ENCODE measurements around the gene OTUD4. TPM values are rescaled to one million over a fixed set of nuclear protein-coding genes. Genes with fewer than 3 reads are reported as not detected.

OTUD4 gene
- total RNA-seq, 1 donor from 2014 or later: 47.4 TPM

- H4K20me1 ChIP-seq (ENCODE audit: insufficient read depth, low read length): no peaks in the 10 kb centered on the region
- H3K4me2 ChIP-seq (ENCODE audit: low read length): no peak overlapping the region
- H3K79me2 ChIP-seq (ENCODE audit: insufficient read depth, low read length): no peaks in the 10 kb centered on the region
- H3K4me1 ChIP-seq (ENCODE audit: insufficient read depth, low read length): no peaks in the 10 kb centered on the region
- H3K36me3 Mint-ChIP-seq (ENCODE audit: low read depth, unreplicated experiment): no peaks in the 10 kb centered on the region
- FAIRE-seq (no peak), DNase-seq (ENCODE audit: low read depth) (no peak)
- H3K27me3 ChIP-seq (ENCODE audit: insufficient read depth, low read length): no peaks in the 10 kb centered on the region
- no peak overlapping the region for H3K4me3 ChIP-seq (ENCODE audit: insufficient read depth, low read depth, low read length)
- peaks cover 3% of the 10 kb centered on the region for H3K9me3 Mint-ChIP-seq (ENCODE audit: unreplicated experiment)
- TF ChIP-seq CTCF (IDR thresholded peaks at IDR 0.05; ENCODE audit: insufficient read depth, low read depth, low read length) (no peak), EZH2 (IDR thresholded peaks at IDR 0.05; ENCODE audit: insufficient read depth, low read length) (no peak)
- no peak overlapping the region for H3K9ac ChIP-seq (ENCODE audit: low read length)
- no peaks in the 10 kb centered on the region for H3K36me3 ChIP-seq (ENCODE audit: insufficient read depth, low read length)
- H2AFZ ChIP-seq (ENCODE audit: low read depth, low read length): no peak overlapping the region
- H3K9me3 ChIP-seq (ENCODE audit: insufficient read depth, low read depth, low read length): no peaks in the 10 kb centered on the region
- H3K27ac ChIP-seq (ENCODE audit: low read depth, low read length): no peak overlapping the region
- H3K4me3 Mint-ChIP-seq (ENCODE audit: unreplicated experiment): no peak overlapping the region
- no peak overlapping the region for H3K27ac Mint-ChIP-seq (ENCODE audit: unreplicated experiment)
- no peaks in the 10 kb centered on the region for H3K27me3 Mint-ChIP-seq (ENCODE audit: low read depth, unreplicated experiment)
- peaks cover 7% of the 10 kb centered on the region for H3K4me1 Mint-ChIP-seq (ENCODE audit: low read depth, unreplicated experiment)
Observed at GRCh38 chr4:145219090-145219489, 38.7 kb upstream of the OTUD4 start.

- Histone ChIP-seq H3K4me1 (ENCODE audit: insufficient read depth, low read length) (no peaks in the 10 kb centered on the region), H3K79me2 (ENCODE audit: insufficient read depth, low read length) (no peaks in the 10 kb centered on the region), H3K9ac (ENCODE audit: low read length) (no peak overlapping the region), H3K9me3 (ENCODE audit: insufficient read depth, low read depth, low read length) (no peaks in the 10 kb centered on the region), H3K27me3 (ENCODE audit: insufficient read depth, low read length) (no peaks in the 10 kb centered on the region), H3K4me3 (ENCODE audit: insufficient read depth, low read depth, low read length) (no peak overlapping the region), H2AFZ (ENCODE audit: low read depth, low read length) (no peak overlapping the region), H3K4me2 (ENCODE audit: low read length) (no peak overlapping the region), H4K20me1 (ENCODE audit: insufficient read depth, low read length) (no peaks in the 10 kb centered on the region), H3K27ac (ENCODE audit: low read depth, low read length) (no peak overlapping the region), H3K36me3 (ENCODE audit: insufficient read depth, low read length) (no peaks in the 10 kb centered on the region)
- Mint-ChIP-seq H3K4me1 (ENCODE audit: low read depth, unreplicated experiment) (peaks cover 7% of the 10 kb centered on the region), H3K4me3 (ENCODE audit: unreplicated experiment) (no peak overlapping the region), H3K27me3 (ENCODE audit: low read depth, unreplicated experiment) (no peaks in the 10 kb centered on the region), H3K36me3 (ENCODE audit: low read depth, unreplicated experiment) (no peaks in the 10 kb centered on the region), H3K27ac (ENCODE audit: unreplicated experiment) (no peak overlapping the region), H3K9me3 (ENCODE audit: unreplicated experiment) (no peaks in the 10 kb centered on the region)
- no peak for TF ChIP-seq EZH2 (IDR thresholded peaks at IDR 0.05; ENCODE audit: insufficient read depth, low read length)
- no peak for TF ChIP-seq CTCF (IDR thresholded peaks at IDR 0.05; ENCODE audit: insufficient read depth, low read depth, low read length)
- DNase-seq (ENCODE audit: low read depth) (no peak), FAIRE-seq (no peak)
Observed at GRCh38 chr4:145218251-145218650, 37.9 kb upstream of the OTUD4 start.

DNA sequence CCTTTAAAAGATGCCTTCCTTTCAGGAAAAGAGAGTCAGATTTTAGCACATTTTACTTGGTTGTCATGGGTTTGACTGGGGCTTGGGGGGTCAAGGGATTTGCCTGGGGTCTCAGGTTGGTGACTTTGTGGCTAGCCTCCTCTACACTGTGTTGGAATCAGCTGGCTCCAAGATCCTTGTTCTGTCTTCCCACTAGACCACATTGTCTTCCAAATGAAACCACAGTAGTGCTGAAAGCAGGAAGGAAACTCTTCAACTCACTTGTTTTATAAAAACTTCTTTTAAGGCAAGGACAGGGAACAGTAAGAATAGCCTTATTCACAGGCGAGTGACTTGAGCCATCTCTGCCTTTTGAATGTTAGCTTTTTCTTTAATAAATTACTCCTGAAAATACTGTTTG is 37.0 kb upstream of the OTUD4 start:
- Histone ChIP-seq H3K27ac (ENCODE audit: low read depth, low read length) (no peak overlapping the region), H3K4me3 (ENCODE audit: insufficient read depth, low read depth, low read length) (no peak overlapping the region), H3K9ac (ENCODE audit: low read length) (no peak overlapping the region), H3K36me3 (ENCODE audit: insufficient read depth, low read length) (no peaks in the 10 kb centered on the region), H3K27me3 (ENCODE audit: insufficient read depth, low read length) (no peaks in the 10 kb centered on the region), H3K9me3 (ENCODE audit: insufficient read depth, low read depth, low read length) (no peaks in the 10 kb centered on the region), H4K20me1 (ENCODE audit: insufficient read depth, low read length) (no peaks in the 10 kb centered on the region), H3K79me2 (ENCODE audit: insufficient read depth, low read length) (no peaks in the 10 kb centered on the region), H3K4me2 (ENCODE audit: low read length) (no peak overlapping the region), H3K4me1 (ENCODE audit: insufficient read depth, low read length) (no peaks in the 10 kb centered on the region), H2AFZ (ENCODE audit: low read depth, low read length) (no peak overlapping the region)
- no peaks in the 10 kb centered on the region for H3K36me3 Mint-ChIP-seq (ENCODE audit: low read depth, unreplicated experiment)
- H3K4me3 Mint-ChIP-seq (ENCODE audit: unreplicated experiment): no peak overlapping the region
- H3K4me1 Mint-ChIP-seq (ENCODE audit: low read depth, unreplicated experiment): peaks cover 7% of the 10 kb centered on the region
- DNase-seq (ENCODE audit: low read depth): no peak
- no peaks in the 10 kb centered on the region for H3K27me3 Mint-ChIP-seq (ENCODE audit: low read depth, unreplicated experiment)
- no peak for FAIRE-seq
- no peaks in the 10 kb centered on the region for H3K9me3 Mint-ChIP-seq (ENCODE audit: unreplicated experiment)
- no peak overlapping the region for H3K27ac Mint-ChIP-seq (ENCODE audit: unreplicated experiment)
- TF ChIP-seq EZH2 (IDR thresholded peaks at IDR 0.05; ENCODE audit: insufficient read depth, low read length): no peak
- no peak for TF ChIP-seq CTCF (IDR thresholded peaks at IDR 0.05; ENCODE audit: insufficient read depth, low read depth, low read length)
